Liver (tissue), 9 donors: Measurements from ENCODE around the gene SCAI. TPM values are rescaled to one million over a fixed set of nuclear protein-coding genes. Genes with fewer than 3 reads are reported as not detected.

ENCODE experiments used
- DNase-seq: peaks from one replicate; pipeline ENCODE4 v3.0.0-alpha.2; 2017; ENCODE audit warnings: low spot score
- H3K27ac ChIP-seq, 2 donors: one replicate each; pipeline ENCODE4 v1.7.0; 2013; ENCODE audit warnings: inconsistent platforms in 2 of 2, low read length in 2 of 2, control low read depth in 1 of 2, low read depth in 1 of 2, mild to moderate bottlenecking in 1 of 2
- H3K27me3 ChIP-seq, 4 donors: one replicate each; pipeline versions ENCODE4 v1.6.1 to v1.7.0; 2013; ENCODE audit warnings: low read length in 3 of 4, inconsistent platforms in 1 of 4, mild to moderate bottlenecking in 1 of 4, moderate library complexity in 1 of 4; ENCODE audit not compliant: control insufficient read depth in 4 of 4, insufficient read depth in 4 of 4
- H3K36me3 ChIP-seq, 4 donors: one replicate each; pipeline versions ENCODE4 v1.6.1 to v1.7.0; 2013; ENCODE audit warnings: low read length in 3 of 4, mild to moderate bottlenecking in 3 of 4, low read depth in 1 of 4, moderate library complexity in 1 of 4; ENCODE audit not compliant: control insufficient read depth in 4 of 4, insufficient read depth in 3 of 4
- H3K4me1 ChIP-seq, 4 donors: one replicate each; pipeline versions ENCODE4 v1.6.1 to v1.7.0; 2013; ENCODE audit warnings: low read length in 3 of 4, mild to moderate bottlenecking in 3 of 4, moderate library complexity in 1 of 4; ENCODE audit not compliant: control insufficient read depth in 4 of 4, insufficient read depth in 4 of 4
- H3K4me3 ChIP-seq, 3 donors: one replicate each; pipeline versions ENCODE4 v1.6.1 to v1.7.0; 2013; ENCODE audit warnings: low read length in 3 of 3, control low read depth in 1 of 3, low read depth in 1 of 3, mild to moderate bottlenecking in 1 of 3
- H3K9ac ChIP-seq, 2 donors: one replicate each; pipeline ENCODE4 v1.7.0; 2013; ENCODE audit warnings: low read length in 2 of 2, mild to moderate bottlenecking in 2 of 2, moderate library complexity in 2 of 2, control low read depth in 1 of 2, low read depth in 1 of 2
- H3K9me3 ChIP-seq, 4 donors: one replicate each; pipeline versions ENCODE4 v1.6.1 to v1.7.0; 2013; ENCODE audit warnings: low read length in 3 of 4; ENCODE audit not compliant: control insufficient read depth in 4 of 4
- CTCF ChIP-seq: fragments of 150-350 bp; IDR thresholded peaks from 2 replicates; pipeline ENCODE4 v1.5.1; 2017; ENCODE audit warnings: improper control_type of control experiment, low read depth, low read length; ENCODE audit not compliant: missing input control
- EGR1 ChIP-seq, 2 donors: IDR thresholded peaks; 2 replicates each; pipeline ENCODE4 v1.6.1; 2016 to 2018; ENCODE audit warnings: antibody characterized with exemption in 2 of 2, low read depth in 2 of 2
- FOXA1 ChIP-seq: IDR thresholded peaks from 2 replicates; pipeline ENCODE4 v1.6.1; 2016; ENCODE audit warnings: antibody characterized with exemption
- FOXA2 ChIP-seq: IDR thresholded peaks from 2 replicates; pipeline ENCODE4 v1.6.1; 2016; ENCODE audit warnings: antibody characterized with exemption
- JUND ChIP-seq, 2 donors: IDR thresholded peaks; 2 replicates each; pipeline ENCODE4 v1.6.1; 2016; ENCODE audit warnings: antibody characterized with exemption in 2 of 2
- MAX ChIP-seq: IDR thresholded peaks from 2 replicates; pipeline ENCODE4 v1.6.1; 2016; ENCODE audit warnings: antibody characterized with exemption
- NR2F2 ChIP-seq: IDR thresholded peaks from 2 replicates; pipeline ENCODE4 v1.6.1; 2016; ENCODE audit warnings: antibody characterized with exemption
- RAD21 ChIP-seq, 2 donors: IDR thresholded peaks; 2 replicates each; pipeline ENCODE4 v1.6.1; 2016; ENCODE audit warnings: antibody characterized with exemption in 2 of 2, mild to moderate bottlenecking in 2 of 2
- REST ChIP-seq: IDR thresholded peaks from 2 replicates; pipeline ENCODE4 v1.6.1; 2016; ENCODE audit warnings: antibody characterized with exemption, mild to moderate bottlenecking
- SP1 ChIP-seq: IDR thresholded peaks from 2 replicates; pipeline ENCODE4 v1.6.1; 2018; ENCODE audit warnings: antibody characterized with exemption, mild to moderate bottlenecking
- TAF1 ChIP-seq: conservative IDR thresholded peaks from 2 replicates; pipeline ENCODE4 v1.6.1; 2016; ENCODE audit warnings: antibody characterized with exemption, mild to moderate bottlenecking
- YY1 ChIP-seq: IDR thresholded peaks from 2 replicates; pipeline ENCODE4 v1.6.1; 2016; ENCODE audit warnings: antibody characterized with exemption, mild to moderate bottlenecking
- ZBTB33 ChIP-seq: IDR thresholded peaks from 2 replicates; pipeline ENCODE4 v1.6.1; 2016; ENCODE audit warnings: antibody characterized with exemption
- WGBS: extraction: QIAGEN DNeasy Blood & Tissue Kit; methylation state at CpG from one replicate; pipeline ENCODE4 v1.1.7; 2013; 5-methylcytosine and 5-hydroxymethylcytosine counted together
- polyA plus RNA-seq, 2 donors: library from polyadenylated mRNA; stranded (reverse) in 1 of 2; unstranded in 1 of 2; fragments of 200-250 nt in 1 of 2; fragments of >200 nt in 1 of 2; fragmentation: Nextera tagmentation in 1 of 2; extraction: Ambion mirVana in 1 of 2; gene quantifications; one replicate each; pipeline versions ENCODE4 v1.2.1 to v1.2.3, GENCODE V29; 2013 to 2015
- total RNA-seq, 2 donors: library from RNA; depleted of rRNA; stranded (reverse); fragments of >200 nt; gene quantifications; one replicate each; pipeline ENCODE4 v1.2.3, GENCODE V29; 2014
- donor health status: healthy.
- donor health status: healthy.
- donor health status: healthy.
- donor health status: healthy.
- donor health status: healthy.

SCAI gene
- total and polyA plus RNA-seq, 4 donors = 0.24 to 5.3 (median 1.6) TPM

GRCh38 chr9:125134976-125135375 is 8.4 kb downstream of the SCAI start:
- Histone ChIP-seq H3K4me3 (no peak overlapping the region), H3K36me3 (peaks cover 0 to 2% (median 0%) of the 10 kb centered on the region in 4 donors), H3K27ac (no peak overlapping the region), H3K27me3 (no peaks in the 10 kb centered on the region), H3K9me3 (no peaks in the 10 kb centered on the region), H3K9ac (no peak overlapping the region), H3K4me1 (no peaks in the 10 kb centered on the region)
- no peak for TF ChIP-seq REST
- no peak for TF ChIP-seq RAD21 (IDR thresholded peaks at IDR 0.05)
- TF ChIP-seq JUND (IDR thresholded peaks at IDR 0.05) = no peak
- TF ChIP-seq ZBTB33 = no peak
- TF ChIP-seq MAX = no peak
- no peak for TF ChIP-seq FOXA1
- no peak for TF ChIP-seq TAF1
- TF ChIP-seq SP1 = no peak
- no peak for TF ChIP-seq CTCF
- no peak for TF ChIP-seq YY1
- DNase-seq = no peak

GRCh38 chr9:125133403-125134329 is 9.7 kb downstream of the SCAI start:
- H3K4me1 ChIP-seq = no peaks in the 10 kb centered on the region
- no peak overlapping the region for H3K4me3 ChIP-seq
- H3K9me3 ChIP-seq = no peaks in the 10 kb centered on the region
- no peak overlapping the region for H3K27ac ChIP-seq
- DNase-seq = no peak
- H3K36me3 ChIP-seq = no peaks in the 10 kb centered on the region
- H3K9ac ChIP-seq = no peak overlapping the region
- no peaks in the 10 kb centered on the region for H3K27me3 ChIP-seq
- 84% methylated on average over 1 of the region's 1 CpG for WGBS
- TF ChIP-seq REST = no peak
- no peak for TF ChIP-seq EGR1 (IDR thresholded peaks at IDR 0.05; ENCODE audit: low read depth in 2 of 2)
- TF ChIP-seq ZBTB33 = no peak
- no peak for TF ChIP-seq NR2F2
- TF ChIP-seq YY1 = no peak
- TF ChIP-seq CTCF = no peak
- TF ChIP-seq MAX = no peak
- no peak for TF ChIP-seq FOXA1
- TF ChIP-seq FOXA2 = no peak
- TF ChIP-seq SP1 = no peak
- no peak for TF ChIP-seq JUND (IDR thresholded peaks at IDR 0.05)
